GM12873 (cell line): ENCODE measurements around the gene PIK3CD.

Source experiments
- TF ChIP-seq, protein P1 (sequence below): IDR thresholded peaks from 2 replicates; pipeline ENCODE4 v1.5.1; 2012; ENCODE audit warnings: low read depth, mild to moderate bottlenecking, moderate library complexity, low read length, control low read depth; ENCODE audit not compliant: insufficient read depth; ENCODE audit errors: missing control alignments

PIK3CD gene

DNA sequence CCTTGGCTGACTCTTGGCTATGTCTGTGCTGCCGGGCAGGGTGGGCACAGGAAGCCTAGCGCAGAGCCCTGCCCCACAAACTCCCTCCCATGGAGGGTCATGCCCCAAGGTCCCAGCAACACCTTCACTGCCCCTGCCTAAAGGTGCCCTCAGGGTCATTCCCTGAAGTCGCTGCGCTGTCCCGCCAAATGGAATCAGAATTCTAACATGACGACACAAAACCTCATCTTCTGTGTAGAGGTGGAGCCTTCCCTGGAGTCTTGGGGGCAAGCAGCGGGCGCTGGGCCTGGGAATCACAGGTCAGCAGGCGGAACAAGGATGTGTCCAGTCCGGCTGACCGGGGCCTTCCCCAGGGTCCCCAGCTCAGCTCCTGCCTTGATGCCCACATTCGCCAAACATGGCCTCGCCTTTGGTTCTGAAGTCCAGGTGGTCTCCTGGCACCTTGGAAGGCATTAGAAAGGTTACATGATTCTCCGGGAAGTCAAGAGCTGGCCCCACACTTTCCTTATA, 45.5 kb upstream of the PIK3CD start:
- TF ChIP-seq, protein P1, sequence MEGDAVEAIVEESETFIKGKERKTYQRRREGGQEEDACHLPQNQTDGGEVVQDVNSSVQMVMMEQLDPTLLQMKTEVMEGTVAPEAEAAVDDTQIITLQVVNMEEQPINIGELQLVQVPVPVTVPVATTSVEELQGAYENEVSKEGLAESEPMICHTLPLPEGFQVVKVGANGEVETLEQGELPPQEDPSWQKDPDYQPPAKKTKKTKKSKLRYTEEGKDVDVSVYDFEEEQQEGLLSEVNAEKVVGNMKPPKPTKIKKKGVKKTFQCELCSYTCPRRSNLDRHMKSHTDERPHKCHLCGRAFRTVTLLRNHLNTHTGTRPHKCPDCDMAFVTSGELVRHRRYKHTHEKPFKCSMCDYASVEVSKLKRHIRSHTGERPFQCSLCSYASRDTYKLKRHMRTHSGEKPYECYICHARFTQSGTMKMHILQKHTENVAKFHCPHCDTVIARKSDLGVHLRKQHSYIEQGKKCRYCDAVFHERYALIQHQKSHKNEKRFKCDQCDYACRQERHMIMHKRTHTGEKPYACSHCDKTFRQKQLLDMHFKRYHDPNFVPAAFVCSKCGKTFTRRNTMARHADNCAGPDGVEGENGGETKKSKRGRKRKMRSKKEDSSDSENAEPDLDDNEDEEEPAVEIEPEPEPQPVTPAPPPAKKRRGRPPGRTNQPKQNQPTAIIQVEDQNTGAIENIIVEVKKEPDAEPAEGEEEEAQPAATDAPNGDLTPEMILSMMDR: no peak

DNA sequence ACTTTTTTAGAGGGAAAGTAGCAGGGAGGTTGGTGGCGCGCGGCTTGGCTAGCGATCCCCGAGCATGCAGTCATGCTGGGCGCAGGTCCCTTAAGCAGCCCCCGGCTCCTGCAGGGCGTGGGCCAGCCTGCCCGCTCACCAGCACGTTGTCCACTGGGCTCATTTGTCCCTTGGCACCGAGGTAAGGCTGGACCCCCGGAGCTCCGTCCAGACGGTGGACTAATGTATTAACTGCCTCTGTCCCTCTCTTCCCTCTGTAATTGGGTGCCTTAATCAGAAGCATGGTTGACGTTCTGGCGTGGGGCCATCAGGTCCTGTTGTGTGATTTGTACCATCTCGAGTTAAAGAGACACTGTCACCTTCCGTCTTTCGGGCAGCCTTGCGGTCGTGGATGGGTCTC, 45.1 kb upstream of the PIK3CD start:
- TF ChIP-seq, protein P1: no peak

DNA sequence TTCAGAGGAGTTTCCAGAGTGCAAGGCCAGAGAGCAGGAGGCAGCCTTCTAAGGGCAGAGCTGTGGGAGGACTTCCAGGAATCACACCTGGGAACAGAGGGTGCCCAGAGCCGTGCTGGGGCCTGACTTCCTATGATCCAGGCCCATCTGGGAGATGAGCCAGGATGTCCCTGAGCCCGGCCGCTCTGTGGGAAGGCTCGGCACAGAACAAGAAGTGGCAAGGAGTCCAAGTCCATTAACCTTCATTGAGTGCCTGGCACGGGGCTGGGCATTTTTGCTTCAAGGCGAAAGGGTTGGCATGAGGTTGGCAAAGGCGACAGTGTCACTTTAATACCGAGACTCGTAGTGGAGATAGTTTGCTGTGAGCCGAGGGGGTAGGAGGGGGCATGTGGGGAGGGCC, 44.6 kb upstream of the PIK3CD start:
- TF ChIP-seq, protein P1: no peak

DNA sequence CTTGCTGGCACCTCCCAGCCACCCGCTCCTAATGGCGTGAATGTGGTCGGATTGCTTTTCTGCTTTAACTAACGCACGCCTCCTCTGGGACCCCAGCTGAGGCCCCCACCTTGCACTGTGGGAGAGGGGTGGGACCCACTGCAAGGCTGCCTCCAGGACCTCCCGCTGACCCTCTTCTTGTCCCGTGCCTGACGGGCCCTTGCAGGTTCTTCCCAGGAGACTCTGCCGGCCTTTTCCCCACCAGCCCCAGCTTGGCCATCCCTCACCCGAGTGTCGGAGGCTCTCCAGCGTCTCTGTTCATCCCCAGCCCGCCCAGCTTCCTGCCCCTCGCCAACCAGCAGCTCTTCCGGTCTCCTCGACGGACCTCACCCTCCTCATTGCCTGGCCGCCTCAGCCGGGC, 44.2 kb upstream of the PIK3CD start:
- TF ChIP-seq, protein P1: no peak

DNA sequence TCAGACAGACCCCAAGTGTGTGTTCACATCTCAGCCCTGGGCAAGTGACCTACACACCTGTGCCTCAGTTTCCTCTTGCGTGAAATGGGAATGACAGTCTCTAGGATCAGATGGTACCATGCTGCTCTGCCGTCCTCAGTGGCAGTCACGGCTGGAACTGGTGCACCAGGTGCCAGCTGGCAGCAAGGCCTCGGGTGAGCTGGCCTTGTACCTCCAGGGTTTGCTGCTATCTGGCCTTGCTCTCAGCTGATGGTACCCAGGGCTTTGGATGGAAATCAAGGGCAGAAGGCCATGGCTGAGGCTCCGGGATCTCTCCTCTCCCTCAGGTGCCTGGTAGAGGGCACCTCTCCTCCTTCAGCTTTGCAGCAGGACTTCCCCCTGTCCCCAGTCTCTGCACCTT, 41.5 kb upstream of the PIK3CD start:
- TF ChIP-seq, protein P1: no peak

DNA sequence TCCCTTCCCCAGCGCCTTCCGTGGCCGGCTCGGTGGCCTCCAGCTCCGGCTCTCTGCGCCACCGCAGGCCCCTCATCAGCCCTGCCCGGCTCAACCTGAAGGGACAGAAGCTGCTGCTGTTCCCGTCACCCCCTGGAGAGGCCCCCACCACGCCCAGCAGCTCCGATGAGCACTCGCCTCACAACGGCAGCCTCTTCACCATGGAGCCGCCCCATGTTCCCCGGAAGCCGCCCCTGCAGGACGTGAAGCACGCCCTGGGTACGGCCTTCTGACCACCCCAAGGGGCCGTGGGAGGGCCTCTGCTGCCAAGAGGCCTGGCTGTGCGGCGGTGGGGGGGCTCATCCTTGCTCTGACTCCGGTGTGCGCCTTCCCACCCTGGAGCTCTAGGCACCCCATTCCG, 41.0 kb upstream of the PIK3CD start:
- TF ChIP-seq, protein P1: no peak

DNA sequence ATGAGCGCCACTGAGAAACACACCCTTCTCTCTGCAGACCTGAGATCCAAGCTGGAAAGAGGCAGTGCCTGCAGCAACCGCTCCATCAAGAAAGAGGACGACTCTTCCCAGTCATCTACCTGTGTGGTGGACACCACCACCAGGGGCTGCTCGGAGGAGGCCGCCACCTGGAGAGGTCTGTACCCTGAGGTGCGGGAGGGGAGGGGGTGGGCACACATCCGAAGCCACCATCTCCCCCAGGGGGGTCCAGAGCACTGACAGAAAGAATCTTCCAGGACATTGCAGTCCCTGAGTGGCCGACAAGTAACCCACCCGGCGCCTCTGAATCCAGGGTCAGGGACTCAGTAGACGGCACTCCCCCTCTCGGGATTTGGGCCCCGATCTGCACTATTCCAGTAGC, 39.8 kb upstream of the PIK3CD start:
- TF ChIP-seq, protein P1: no peak
